Measurements from ENCODE around the gene ANKRD12. TPM values are rescaled to one million over a fixed set of nuclear protein-coding genes. Genes with fewer than 3 reads are reported as not detected.

ANKRD12 gene
- total and polyA plus RNA-seq, 2 experiments from 2014 or later, result 23.9 to 92.4 TPM

DNA sequence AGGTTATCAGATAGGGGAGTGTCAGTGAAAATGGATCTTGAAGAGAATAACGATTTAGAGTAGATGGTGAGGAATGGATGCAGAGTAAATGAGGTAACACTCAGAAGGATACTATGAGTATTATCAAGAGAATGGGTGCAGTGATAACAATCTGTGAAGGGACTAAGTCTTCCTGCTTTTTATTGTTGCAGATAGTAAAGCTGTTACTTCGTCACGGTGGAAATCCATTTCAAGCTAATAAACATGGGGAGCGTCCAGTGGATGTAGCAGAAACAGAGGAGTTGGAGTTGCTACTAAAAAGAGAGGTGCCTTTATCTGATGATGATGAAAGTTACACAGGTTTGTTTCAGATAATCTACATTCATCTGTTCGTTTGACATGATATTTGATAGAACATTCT is 85.1 kb downstream of the ANKRD12 start:
- H3K9me3 Mint-ChIP-seq, result no peaks in the 10 kb centered on the region
- Histone ChIP-seq H2AFZ (no peak overlapping the region), H3K27ac (ENCODE audit: low read depth) (no peak overlapping the region), H3K4me2 (no peak overlapping the region), H3K79me2 (replicated peaks; ENCODE audit: insufficient read depth) (no peaks in the 10 kb centered on the region), H3K4me3 (no peak overlapping the region), H3F3A (replicated peaks; ENCODE audit: low read depth) (no peaks in the 10 kb centered on the region), H3K36me3 (ENCODE audit: insufficient read depth) (no peaks in the 10 kb centered on the region), H3K4me1 (ENCODE audit: insufficient read depth) (no peaks in the 10 kb centered on the region), H4K20me1 (replicated peaks; ENCODE audit: insufficient read depth) (no peaks in the 10 kb centered on the region), H3K27me3 (ENCODE audit: insufficient read depth) (no peaks in the 10 kb centered on the region), H3K9me2 (ENCODE audit: insufficient read depth) (no peaks in the 10 kb centered on the region)
- TF ChIP-seq, protein P1, sequence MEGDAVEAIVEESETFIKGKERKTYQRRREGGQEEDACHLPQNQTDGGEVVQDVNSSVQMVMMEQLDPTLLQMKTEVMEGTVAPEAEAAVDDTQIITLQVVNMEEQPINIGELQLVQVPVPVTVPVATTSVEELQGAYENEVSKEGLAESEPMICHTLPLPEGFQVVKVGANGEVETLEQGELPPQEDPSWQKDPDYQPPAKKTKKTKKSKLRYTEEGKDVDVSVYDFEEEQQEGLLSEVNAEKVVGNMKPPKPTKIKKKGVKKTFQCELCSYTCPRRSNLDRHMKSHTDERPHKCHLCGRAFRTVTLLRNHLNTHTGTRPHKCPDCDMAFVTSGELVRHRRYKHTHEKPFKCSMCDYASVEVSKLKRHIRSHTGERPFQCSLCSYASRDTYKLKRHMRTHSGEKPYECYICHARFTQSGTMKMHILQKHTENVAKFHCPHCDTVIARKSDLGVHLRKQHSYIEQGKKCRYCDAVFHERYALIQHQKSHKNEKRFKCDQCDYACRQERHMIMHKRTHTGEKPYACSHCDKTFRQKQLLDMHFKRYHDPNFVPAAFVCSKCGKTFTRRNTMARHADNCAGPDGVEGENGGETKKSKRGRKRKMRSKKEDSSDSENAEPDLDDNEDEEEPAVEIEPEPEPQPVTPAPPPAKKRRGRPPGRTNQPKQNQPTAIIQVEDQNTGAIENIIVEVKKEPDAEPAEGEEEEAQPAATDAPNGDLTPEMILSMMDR (conservative IDR thresholded peaks at IDR 0.05; ENCODE audit: low read depth in 2 of 2), result no peak
- TF ChIP-seq ZNF462 (CRISPR knock-in tag; IDR thresholded peaks at IDR 0.05) (no peak), EZH2phosphoT487 (IDR thresholded peaks at IDR 0.05; ENCODE audit: unreplicated experiment) (no peak), ZNF331 (CRISPR knock-in tag; IDR thresholded peaks at IDR 0.05; ENCODE audit: low read depth) (no peak), JUNB (IDR thresholded peaks at IDR 0.05; ENCODE audit: unreplicated experiment) (no peak)
- H3K27me3 Mint-ChIP-seq (ENCODE audit: insufficient read depth, low read depth, poor library complexity), result peaks cover 1% of the 10 kb centered on the region
- ATAC-seq (no peak), DNase-seq (ENCODE audit: low spot score) (no peak)
- H3K27ac Mint-ChIP-seq, result no peak overlapping the region
- no peak overlapping the region for H3K4me3 Mint-ChIP-seq
- H3K4me1 Mint-ChIP-seq, result no peaks in the 10 kb centered on the region
- peaks cover 18% of the 10 kb centered on the region; the same call in 2 of the 3 replicates for H3K36me3 Mint-ChIP-seq (ENCODE audit: low read depth)
